ENCODE results near the gene PPP1CC.

- no peak for TF ChIP-seq CTCF (IDR thresholded peaks at IDR 0.05)
- TF ChIP-seq POLR2A (IDR thresholded peaks at IDR 0.05), result no peak
Observed at GRCh38 chr12:110694330-110694901, 48.3 kb downstream of the PPP1CC start.
